HG03064 (cell line): ENCODE results near the gene POU3F2.

Experiments
- ATAC-seq: cut with Tn5 transposase; IDR thresholded peaks from one replicate; pipeline ENCODE4 v1.9.1; 2021; ENCODE audit warnings: low read depth; ENCODE audit not compliant: unreplicated experiment

Gene POU3F2

GRCh38 chr6:98828941-98829411 lies 5.4 kb upstream of the POU3F2 start:
- no peak for ATAC-seq

DNA sequence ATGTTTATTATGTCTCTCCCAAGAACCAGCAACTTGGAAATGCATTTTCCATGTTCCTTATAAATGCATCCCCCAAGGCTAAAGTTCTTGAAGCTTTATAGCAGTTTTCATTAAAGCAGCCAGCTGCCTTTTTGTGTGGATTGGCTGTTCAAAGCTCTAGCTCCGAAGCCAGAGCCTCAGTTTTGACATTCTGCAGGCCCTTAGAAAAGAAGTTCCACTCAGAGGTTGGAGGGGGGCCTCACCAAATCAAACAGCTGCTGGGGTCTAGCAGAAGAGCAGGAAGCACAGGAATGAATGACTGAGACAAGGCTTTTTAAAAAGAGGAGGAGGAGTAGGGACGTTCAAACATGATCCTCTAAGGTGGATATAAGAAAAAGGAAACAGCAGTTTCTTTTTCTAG lies 4.2 kb upstream of the POU3F2 start:
- ATAC-seq = no peak

DNA sequence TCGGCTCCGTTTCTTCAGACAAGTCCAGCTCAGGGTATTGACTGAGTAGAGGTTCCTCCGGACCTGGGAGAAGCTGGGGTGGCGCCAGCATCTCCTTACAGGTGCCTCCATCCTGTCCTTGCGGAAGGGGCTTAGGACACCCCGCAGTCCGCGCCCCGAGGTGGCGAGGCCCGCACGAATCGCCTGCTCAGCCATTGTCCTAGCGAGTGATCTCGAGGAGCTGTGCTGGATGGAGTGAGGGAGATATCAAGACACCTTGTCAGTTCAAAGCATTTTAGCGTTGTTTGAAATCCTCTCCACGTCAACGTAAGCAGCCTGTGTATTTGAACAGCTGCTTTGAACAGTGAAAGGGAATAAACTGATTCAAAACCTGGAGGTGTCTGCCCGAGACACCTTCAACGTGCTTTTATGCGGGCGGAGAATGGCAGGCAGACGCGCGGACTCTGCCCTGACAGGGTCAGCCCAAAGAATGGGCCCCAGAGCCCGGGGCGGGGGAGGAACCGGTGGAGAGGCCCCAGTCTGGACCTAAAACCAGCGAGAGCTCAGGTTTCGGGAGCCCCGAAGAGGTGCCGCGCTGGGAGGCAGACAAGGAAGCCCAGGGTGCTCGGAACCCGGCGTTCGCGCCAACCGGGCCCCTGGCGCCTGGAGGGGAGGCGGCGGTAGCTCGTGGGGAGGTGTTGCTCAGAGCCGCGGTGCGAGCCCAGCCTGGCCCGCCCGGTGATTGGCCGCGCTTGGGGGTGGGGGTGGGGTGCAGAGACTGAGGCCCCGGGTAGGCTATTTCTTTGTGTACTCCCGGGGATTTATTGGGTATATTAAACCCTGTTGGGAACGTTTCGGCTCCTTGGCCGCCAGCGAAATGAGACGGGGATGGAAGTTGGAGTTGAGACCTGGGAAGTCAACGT lies 3.1 kb upstream of the POU3F2 start:
- ATAC-seq = no peak

GRCh38 chr6:98831959-98832283 lies 2.5 kb upstream of the POU3F2 start:
- ATAC-seq = no peak

GRCh38 chr6:98832284-98833056 lies 1.9 kb upstream of the POU3F2 start:
- no peak for ATAC-seq

DNA sequence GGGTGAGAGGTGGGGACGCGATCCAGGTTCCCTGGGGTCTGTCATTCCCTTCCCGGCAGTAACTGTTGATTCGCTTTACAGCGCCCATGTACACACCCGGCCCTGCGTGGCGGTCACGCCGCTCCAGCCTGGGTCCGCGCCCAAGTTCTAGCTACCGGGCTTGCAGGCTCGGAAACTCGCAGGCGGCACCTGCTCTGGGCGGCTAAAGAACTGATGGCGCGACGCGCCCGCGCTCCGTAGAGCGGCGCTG lies 1.4 kb upstream of the POU3F2 start:
- ATAC-seq = no peak

DNA sequence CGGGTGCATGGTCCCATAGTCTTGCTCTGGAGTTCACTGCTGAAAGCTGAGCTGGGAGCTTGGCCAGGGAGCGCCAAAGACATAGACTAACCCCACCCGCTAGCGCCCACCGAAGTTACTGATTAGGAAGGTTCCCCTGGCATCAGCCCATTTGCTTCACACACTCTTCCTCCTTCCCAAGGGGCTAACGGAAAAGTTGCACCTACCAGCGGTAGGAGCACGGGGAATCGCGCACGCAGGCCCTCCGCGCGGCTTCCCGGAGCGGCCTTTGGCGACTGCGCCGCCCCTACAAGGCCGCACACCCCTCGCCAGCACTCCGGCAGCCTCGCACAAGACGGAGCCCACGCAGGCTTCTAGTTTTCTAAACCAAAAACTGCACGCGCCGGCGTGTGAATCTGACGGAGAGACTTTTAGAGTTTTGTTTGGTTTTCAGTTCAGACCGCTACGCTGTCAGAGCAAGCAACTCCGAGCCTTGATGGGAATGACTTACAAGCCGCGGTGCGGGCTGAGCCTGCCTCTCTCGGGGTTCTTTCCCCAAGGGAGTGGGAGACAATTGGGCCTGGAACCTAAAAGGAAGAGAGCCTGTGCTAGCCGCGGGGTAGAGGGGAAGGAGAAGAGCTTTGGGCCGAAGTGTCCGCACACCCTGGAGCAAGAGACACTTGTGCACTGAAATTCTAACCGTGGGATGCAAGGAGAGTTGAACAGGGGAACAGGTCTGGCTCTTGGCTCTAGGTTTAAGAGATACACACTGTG lies 891 bp upstream of the POU3F2 start:
- no peak for ATAC-seq

GRCh38 chr6:98835149-98836024 lies 1.0 kb downstream of the POU3F2 start:
- no peak for ATAC-seq

GRCh38 chr6:98836025-98836961 lies 1.9 kb downstream of the POU3F2 start:
- no peak for ATAC-seq

DNA sequence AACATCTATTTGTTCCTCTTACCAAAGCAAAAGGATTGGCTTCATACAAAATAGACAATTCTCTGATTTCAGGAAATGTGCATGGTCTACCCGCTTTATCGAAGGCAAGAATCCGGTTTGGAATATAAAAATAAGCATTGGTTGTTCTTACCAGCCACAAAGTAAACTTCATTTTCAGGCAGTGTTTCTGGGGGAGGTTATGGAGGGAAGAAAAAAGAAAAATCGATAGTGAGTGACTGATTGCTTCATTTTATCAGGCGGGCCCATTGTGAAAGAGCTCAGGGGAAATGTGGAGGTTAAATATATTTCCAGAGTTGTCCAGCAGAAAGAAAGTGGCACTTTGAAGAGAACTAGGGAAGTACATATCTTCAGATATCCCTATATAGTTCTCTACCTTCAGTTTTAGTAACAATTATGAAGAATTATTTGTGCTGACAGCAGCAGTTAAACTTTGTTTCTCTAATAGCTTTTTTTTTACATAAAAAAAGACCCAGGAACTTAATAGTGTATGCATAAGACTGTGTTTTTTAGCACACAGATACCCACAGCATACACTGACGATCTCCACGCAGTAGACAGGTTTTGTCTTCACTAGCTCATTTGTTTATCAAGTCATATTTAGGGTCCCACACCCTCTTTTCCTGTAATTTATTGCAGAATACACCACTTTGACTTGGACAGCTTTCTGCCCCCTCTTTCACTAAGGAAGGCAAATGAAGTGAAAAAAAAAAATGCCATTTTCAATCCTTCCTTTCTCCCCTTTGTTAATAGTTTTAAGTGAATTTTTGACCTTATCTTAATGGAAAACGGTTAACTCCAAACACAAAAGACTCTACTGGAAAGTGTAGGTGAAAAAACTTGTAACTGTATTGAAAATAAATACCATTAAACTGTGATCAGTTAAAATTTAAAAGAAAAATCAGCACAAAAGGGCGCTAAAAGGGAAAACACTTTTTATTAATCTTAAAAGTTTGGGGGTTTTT lies 2.9 kb downstream of the POU3F2 start:
- ATAC-seq = no peak

- no peak for ATAC-seq
Measured at GRCh38 chr6:98838032-98838431, 3.7 kb downstream of the POU3F2 start.

GRCh38 chr6:98838975-98839374 lies 4.6 kb downstream of the POU3F2 start:
- ATAC-seq = no peak

GRCh38 chr6:98839781-98840361 lies 5.5 kb downstream of the POU3F2 start:
- no peak for ATAC-seq

DNA sequence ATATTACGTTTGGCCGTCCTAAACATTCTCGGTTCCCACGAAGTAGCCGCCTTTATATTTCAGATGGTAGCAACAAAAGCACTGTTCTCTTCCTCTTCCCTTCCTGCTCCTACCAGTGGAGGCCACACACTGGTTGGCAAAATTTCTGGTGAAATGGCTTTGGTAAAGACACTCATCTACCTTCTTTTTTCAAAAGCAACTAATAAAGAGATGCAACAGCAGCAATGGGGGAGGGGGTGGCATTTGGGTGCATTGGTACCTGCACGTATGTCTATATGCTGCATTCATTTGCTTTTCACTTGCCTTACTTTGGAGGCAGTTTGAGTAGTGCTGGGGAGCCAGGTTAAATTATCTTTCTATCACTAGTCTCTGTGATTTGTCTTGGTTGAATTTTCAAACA lies 6.0 kb downstream of the POU3F2 start:
- ATAC-seq = no peak

DNA sequence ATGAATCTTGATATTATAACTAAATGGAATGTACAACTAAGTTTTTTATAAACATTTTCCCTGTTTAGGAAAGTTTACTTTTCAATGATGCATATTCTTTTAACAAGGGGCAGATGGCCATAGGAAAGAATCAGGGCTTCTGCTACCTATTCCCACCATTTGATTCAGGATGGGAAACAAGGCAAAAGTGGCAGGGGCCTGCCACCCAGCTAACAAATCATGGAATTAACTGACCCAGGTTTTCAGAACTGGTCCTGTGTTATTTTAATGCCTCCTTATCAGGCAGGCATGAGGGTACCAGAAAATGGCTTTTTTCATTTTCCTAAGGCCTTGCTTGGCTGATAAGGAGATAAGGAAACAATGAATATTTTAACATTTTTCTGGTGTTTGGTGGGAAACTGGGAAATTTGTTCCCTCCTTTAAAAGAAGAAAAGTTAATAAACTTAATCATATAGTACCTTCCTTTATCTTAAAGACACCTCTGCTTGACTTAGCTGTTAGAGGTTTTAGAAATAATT lies 6.7 kb downstream of the POU3F2 start:
- ATAC-seq = no peak

GRCh38 chr6:98841621-98842341 lies 7.4 kb downstream of the POU3F2 start:
- no peak for ATAC-seq
